ENCODE results near the gene ITIH3.
"Not testable (repeated sequence)": the region's sequence is repeated elsewhere in the genome, so short reads cannot be mapped to it uniquely, and the experiment has no call there.

Gene ITIH3

DNA sequence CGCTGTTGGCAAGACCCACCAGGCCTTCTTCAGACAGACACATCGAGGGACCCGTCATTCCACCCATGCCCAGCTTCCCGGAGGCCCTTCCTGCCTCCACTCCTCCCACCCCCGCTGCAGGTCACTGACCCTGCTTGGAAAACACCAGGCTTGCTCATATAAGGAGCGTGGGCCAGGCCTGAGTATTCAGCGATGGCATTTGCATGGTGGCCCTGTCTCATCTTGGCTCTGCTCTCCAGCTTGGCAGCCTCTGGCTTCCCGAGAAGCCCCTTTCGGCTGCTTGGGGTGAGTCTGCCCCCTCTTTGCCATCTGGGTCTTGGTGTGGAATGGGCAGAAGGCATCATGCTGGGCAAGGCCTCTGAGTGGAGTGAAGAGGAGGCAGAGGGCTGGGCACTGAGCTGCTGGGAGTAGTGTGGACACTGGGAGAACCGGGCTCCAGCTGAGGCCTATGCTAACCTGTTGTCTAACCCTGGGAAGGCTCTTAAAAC, at the start of gene ITIH3:
ITIH3 (plus strand) TSS at position 185 of the 488 bp plus-strand sequence; CDS start at position 193, 8 bp downstream.
- no peak for DNase-seq

GRCh38 chr3:52752045-52752660, 42.4 kb upstream of the ITIH3 start:
- DNase-seq, result no peak

DNA sequence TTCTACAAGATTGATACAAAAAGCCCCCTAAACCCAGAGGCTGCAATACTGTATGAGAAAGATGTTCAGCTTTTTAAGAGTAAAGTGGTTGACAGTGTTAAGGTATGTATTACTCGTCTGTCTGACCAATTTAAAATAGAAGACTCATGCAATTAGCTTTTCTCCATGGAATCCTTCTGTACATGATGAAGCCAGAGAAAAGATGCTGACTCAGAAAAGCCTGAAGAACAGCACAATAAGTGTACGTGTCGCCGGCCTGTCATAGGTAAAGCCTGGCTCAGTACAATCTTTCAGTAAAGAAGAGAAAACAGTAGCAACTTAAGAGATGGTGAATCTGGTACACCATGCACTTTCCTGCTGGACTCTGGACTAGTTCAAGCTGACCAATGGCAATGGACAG, 40.2 kb upstream of the ITIH3 start:
- DNase-seq, result no peak

DNA sequence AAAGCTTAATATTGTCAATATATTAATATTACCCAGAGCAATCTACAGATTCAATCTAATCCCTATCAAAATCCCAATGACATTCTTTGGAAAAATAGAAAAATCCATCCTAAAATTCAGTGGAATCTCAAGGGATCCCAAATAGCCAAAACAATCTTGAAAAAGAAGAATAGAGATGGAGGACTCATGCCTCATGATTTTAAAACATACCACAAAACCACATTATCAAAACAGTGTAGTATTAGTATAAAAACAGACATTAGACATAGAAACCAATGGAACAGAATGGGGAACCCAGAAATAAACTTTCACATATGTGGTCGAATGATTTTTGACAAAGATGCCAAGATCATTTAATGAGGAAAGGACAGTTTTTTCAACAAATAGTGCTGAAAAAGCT, 38.5 kb upstream of the ITIH3 start:
- DNase-seq, result no peak

- no peak for DNase-seq
Measured at GRCh38 chr3:52763466-52763865, 31.1 kb upstream of the ITIH3 start.

DNA sequence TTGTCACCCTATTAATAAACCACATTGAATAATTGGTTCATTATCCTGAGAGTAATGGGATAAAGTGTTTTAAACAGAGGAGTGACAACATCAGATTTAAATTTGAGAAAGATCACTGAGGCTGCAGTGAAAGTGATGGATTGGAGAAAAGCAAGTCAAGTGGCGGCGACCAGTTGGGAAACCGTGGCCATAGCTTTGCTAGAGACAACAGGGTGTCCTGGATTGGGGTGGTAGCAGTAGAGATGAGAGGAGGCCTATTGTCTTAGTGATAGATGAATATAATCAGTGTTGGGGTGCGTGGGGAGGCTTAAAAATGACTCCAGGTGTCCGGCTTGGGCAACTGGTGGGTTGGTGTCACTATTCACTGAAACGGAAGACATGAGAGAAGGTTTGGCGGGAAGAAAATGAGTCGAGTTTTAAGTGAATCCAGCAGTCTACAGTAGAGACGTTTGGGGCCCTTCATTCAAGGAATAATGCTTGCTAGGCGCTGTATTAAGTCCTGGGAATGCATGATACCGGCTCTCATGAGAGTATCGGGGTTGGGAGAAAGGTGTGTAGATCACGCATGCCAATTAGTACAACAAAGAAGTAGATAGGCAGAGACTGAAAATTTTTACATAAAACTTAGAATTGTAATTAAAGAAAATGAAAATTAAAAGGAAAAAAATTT, 24.7 kb upstream of the ITIH3 start:
- no peak for DNase-seq

GRCh38 chr3:52770496-52771333, 23.9 kb upstream of the ITIH3 start, which contains the start of gene NEK4:
NEK4 (minus strand) TSS chr3:52770940; CDS start chr3:52770746, 194 bp downstream.
- peak; percentile 88 for DNase-seq

- no peak for DNase-seq
Measured at GRCh38 chr3:52771334-52771681, 23.3 kb upstream of the ITIH3 start.

- DNase-seq, result no peak
Measured at GRCh38 chr3:52771702-52772101, 22.9 kb upstream of the ITIH3 start.

DNA sequence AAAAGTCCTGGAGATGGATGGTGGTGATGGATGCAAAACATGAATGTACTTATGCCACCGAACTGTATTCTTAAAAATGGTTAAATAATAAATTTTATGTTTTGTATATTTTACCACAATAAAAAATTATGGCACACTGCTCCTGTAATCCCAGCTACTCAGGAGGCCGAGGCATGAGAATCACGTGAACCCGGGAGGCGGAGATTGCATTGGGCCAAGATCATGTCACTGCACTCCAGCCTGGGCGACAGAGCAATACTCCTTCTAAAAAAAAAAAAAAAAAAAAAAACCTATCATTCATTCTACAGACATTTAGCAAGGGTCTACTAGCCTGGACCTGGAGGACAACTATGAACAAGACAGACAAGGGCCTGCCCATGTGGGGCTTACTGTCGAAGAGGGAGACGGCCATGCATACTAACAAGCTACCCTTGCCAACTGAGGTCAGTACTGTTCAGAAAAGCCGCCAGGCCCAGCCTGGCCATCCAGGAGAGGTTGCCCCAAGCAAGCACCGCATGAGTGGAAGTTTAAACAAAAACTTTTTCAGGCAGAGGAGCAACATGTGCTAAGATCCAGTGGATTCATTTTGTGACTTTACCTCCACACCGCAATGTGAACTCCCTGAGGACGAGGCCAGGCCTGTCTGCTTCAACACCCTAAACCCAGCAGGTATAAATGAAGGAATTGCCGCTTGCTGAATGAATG, 21.1 kb upstream of the ITIH3 start:
- DNase-seq, result no peak

GRCh38 chr3:52774066-52774713, 20.4 kb upstream of the ITIH3 start:
- DNase-seq, result no peak

- DNase-seq, result no peak
Measured at GRCh38 chr3:52774901-52775864, 19.4 kb upstream of the ITIH3 start.

DNA sequence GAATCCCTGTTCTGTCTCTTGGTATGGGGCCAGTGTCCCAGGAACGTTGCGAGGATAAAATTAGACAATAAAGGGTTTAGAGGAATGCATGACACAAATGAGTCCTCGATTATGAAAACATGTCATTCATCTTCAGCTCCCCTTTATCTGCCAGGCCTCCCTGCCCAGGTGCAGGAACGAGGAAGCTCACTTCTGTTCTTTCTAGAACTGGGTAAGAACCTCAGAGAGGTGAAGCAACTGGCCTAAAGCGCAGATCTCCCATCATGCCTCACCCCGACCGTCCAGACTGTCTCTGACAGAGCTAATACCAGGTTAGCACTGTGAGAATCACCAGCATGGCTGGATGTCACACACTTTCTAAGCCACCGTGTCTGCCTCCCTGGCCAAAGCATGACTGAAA, 18.7 kb upstream of the ITIH3 start:
- no peak for DNase-seq

GRCh38 chr3:52776486-52776885, 18.1 kb upstream of the ITIH3 start:
- DNase-seq, result not testable (repeated sequence)

GRCh38 chr3:52777127-52777958, 17.3 kb upstream of the ITIH3 start, which contains the start of gene ITIH1:
ITIH1 (plus strand) TSS chr3:52777599; CDS start chr3:52777616, 17 bp downstream.
- no peak for DNase-seq

GRCh38 chr3:52777959-52778805, 16.4 kb upstream of the ITIH3 start:
- no peak for DNase-seq

DNA sequence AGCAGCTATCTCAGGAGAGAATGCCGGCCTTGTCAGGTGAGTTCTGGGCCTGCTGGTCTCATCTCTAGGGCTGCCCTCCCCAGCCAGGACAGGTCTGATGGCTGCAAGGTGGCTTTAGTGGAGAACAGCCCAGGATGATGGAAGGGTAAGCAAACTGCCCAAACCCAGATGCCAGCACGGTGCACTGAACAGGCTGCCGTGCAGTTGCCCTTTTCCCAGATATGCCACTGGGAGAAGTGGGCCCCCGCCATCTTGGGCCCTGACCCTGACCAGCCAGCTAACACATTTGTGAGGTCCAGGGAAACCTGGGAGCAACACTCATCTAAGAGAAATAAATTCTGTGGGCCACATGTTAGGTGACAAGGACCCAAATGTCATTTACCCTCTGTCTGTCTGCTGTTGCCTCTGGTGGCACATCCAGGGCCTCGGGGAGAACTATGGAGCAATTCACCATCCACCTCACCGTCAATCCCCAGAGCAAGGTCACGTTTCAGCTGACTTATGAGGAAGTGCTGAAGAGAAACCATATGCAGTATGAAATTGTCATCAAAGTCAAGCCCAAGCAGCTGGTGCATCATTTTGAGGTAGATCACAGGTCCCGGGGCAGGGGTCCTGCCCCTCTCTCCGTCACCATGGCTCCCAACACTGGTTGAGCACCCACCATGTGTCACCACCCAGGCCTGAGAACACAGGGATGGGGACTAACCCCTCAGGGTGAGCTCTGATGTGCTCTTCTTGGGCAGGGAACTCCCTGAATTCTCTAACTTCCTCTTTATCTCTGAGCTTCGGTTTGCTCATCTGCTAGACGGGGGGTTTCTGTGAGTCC, 15.4 kb upstream of the ITIH3 start:
- DNase-seq, result no peak

All from T1000 (cell line).